Fibroblast of skin of abdomen (primary cell): ENCODE measurements around the gene SHISA3.

ENCODE experiments used
- DNase-seq: peaks from one replicate; pipeline ENCODE4 v3.0.0-alpha.2; 2013

SHISA3 gene

GRCh38 chr4:42392436-42392835, 4.9 kb upstream of the SHISA3 start:
- no peak for DNase-seq

DNA sequence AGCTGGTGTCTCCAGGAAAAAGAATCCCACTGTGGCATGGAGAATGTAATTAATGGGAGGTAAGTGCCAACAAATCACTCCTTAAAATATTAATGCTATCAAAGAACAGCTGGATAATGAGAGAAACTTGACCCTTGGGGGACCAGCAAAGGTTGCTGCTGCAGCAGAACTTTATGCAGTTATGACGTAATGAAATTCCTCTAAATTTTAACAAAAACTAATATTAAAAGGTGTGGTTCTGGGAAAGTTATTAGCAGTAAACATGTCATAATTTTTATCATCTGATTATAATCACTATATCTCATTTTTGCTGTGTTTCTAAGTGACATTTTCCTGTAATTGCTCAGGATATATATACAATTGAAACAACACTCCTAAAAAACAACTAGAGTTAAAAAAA, 1.7 kb upstream of the SHISA3 start:
- DNase-seq, result no peak

DNA sequence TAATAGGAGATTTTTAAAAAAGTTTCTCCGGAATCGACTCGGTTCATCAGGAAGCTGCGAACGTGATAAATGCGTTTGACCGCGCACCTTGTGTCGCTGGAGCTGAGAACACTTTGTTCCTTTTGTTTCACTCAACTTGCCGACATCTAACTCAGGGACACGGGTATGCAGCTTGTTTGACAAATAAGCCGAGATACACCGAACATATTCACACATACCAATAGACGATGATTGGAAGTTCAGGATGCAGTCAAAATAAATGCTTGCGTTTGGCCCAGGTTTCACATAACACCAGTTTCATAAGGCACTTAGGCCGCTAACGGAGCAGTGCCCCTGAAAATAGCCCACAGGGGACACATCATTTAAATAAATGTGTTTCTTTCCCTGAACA, 932 bp upstream of the SHISA3 start:
- no peak for DNase-seq

- DNase-seq, result peak; percentile 4
These were observed 415 bp downstream of the SHISA3 start for GRCh38 chr4:42397635-42398170.

DNA sequence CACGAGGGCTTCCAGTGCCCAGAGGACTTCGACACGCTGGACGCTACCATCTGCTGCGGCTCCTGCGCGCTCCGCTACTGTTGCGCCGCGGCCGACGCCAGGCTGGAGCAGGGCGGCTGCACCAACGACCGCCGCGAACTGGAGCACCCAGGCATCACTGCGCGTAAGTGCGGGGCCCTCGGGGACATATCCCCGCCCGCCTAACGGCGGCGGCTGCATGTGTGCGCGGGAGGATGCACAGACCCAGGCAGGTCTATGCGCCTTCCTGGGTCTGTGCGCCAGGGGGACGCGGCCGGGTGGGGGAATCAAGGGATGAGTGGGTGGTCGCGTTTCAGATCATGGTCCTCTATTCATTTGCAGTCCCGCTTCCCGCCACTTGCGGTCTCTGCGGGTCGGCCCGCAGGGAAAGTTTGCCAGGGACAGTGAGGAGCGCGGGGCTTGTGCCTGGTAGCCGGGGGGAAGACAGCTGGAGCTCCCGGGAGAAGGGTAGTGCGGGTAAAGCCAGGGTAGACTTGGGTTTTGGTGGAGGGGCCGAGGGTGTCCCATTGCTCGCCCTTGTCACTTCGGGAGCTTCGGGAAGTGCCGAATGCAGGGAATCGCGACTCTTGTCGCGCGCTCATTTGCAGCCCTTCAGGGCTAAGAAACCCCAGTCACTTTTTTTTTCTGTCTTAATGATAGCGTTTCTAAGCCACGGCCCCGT, 1.0 kb downstream of the SHISA3 start:
- DNase-seq, result peak; percentile 15

- no peak for DNase-seq
These were observed 1.6 kb downstream of the SHISA3 start for GRCh38 chr4:42398871-42399331.

GRCh38 chr4:42399393-42399792, 2.1 kb downstream of the SHISA3 start:
- DNase-seq, result no peak

- DNase-seq, result no peak
These were observed 3.9 kb downstream of the SHISA3 start for GRCh38 chr4:42401171-42401570.

DNA sequence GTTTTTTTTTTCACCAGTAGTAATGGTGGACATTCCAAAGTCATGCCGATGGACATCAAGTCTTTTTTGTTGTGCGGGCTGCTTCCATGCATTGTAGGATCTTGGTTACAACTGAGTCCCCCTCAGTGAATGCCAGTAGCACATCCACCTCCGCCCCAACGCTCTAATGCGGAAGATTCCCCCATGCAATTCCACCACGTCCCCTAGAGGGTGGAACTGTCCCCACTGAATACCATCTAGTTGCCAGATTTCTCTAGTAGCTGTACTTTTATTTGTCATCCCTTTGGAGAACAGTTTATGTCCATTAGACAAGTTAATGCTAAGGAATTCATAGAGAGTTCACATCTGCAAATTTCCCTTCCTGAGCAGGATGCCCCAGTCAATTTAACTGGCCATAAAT, 6.7 kb downstream of the SHISA3 start:
- DNase-seq, result no peak

GRCh38 chr4:42410446-42410845, 13.2 kb downstream of the SHISA3 start:
- DNase-seq, result no peak

DNA sequence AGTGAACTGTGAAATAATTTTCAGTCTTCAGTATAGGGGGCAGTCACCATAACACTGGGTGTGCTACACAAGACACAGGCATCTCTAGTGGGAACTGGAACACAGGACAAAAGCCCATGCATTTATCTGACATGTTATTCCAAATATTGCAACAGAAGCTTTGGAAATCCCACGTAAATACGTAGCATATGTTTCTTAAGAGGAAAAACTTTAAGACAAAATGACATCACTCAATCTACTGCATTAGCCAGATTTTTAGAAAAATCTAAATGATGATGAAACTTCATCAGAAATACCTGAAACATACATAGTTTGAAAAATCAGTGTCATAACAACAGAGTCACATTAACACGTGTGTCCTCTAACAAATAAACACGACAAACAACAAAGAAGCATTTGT, 14.5 kb downstream of the SHISA3 start:
- DNase-seq, result peak; percentile 24

GRCh38 chr4:42412251-42412650, 15.0 kb downstream of the SHISA3 start:
- peak; percentile 86 for DNase-seq

GRCh38 chr4:42415281-42415680, 18.0 kb downstream of the SHISA3 start:
- DNase-seq, result peak; percentile 27

- no peak for DNase-seq
These were observed 18.7 kb downstream of the SHISA3 start for GRCh38 chr4:42416017-42416416.

- DNase-seq, result peak; percentile 70
These were observed 20.3 kb downstream of the SHISA3 start for GRCh38 chr4:42417550-42417949.

DNA sequence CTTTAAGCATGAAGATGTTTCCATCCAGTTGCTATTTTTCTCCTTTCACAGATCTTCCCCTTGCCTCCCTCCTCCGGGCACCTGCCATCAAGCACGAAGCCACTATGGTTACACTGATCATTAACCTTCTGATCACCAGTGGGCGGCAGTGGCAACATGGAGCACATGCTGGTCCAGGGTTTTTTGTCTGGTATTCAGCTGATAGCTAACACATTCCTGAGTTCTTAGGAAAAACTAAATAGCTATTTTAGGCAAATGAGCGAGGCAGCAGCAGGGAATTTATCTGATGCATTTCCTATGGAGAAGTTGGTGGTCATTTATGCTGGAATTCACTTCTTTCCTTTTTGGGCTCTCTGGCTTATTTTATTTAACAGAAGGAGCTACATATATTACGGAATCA, 22.9 kb downstream of the SHISA3 start:
- DNase-seq, result peak; percentile 40

DNA sequence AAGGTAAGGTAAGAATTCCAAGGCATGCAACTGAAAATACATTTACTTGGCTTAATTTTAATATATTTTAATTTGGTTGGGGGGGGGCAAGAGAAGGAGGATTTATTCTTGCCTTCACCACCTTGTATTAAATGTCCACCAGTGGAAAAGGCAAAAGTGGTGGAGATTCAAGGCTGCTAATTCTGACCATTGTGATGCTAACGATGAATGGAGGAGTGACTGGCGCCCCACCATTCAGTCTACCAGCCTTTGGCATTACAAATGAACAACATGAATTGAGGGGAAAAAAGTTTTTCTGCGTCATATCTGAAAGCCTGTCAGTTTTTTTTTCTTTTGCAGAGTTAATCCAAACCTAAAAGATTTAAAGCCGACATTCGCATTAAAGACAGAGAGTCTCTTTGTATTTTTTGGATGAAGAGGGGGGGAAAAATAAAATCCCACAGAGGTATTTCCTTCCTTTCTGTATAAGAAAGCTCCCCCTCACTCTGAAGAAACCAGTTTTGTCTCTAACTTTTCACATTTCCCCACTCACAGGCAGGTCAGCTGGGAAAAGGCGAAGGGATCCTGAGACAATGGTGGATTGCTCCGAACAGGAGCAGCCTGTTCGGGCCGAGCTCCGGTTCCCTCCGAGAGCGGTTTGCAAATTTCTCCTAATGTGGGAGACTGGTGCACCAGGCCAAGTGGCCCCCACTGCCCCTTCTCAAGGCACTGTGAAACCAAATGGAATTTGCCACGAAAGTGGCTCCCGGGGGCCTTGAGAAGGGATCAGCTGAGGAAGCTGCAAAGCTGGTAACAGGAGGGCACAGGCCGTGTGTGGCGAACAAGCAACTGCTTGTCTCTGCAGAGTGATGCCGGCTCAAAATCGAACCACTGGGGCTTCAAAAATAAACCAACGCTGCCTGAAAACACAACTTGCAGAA, 28.1 kb downstream of the SHISA3 start:
- DNase-seq, result no peak

- no peak for DNase-seq
These were observed 30.7 kb downstream of the SHISA3 start for GRCh38 chr4:42428036-42428435.

DNA sequence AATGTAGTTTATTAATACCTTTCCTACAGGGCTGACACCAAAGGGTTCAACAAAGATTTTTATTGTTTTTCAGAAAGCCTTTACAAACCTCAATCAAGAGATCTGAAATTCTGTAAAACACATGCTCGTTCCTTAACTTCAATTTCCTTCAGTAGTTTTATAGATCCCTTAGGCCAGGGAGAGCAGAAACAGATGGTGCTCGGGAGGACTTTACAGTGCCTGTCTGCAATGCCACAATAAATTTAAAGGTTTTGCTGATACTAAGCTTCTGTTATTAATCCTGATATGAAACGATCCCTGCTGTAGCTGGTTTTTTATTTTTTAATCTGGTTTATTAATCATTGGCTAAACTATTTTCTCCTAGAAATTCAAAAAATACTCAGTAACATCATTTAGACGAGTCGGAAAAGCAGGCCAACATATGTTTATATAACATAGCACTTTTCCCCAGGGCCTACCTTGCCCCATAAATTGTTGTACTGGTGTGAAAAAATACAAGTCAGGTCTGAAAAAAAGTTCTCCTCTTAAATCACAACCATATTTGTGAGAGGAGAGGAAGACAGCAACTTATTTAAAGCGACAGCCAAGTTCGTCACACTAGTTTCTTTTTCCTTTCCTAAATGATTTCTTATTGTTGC, 39.8 kb downstream of the SHISA3 start:
- DNase-seq, result no peak

GRCh38 chr4:42440083-42440482, 42.8 kb downstream of the SHISA3 start:
- DNase-seq, result no peak

GRCh38 chr4:42442601-42443000, 45.3 kb downstream of the SHISA3 start:
- no peak for DNase-seq

DNA sequence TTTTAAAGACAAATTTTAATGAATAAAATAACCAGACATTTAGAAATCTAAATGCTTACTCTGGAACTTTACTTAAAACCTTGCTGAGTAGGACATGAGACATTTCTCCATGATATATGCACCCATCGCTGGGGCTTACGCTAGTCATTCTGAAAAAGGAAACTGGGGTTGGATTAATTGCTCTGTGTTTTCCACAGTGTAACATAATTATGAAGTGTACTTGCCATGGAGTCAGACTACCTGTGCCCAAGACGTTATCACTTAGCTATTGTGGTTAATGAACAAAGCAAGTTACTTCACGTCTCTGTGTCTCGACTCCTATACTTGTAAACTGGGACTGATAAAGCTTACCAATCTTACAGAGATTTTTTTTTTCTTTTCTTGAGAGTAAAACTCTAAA, 47.8 kb downstream of the SHISA3 start:
- no peak for DNase-seq

DNA sequence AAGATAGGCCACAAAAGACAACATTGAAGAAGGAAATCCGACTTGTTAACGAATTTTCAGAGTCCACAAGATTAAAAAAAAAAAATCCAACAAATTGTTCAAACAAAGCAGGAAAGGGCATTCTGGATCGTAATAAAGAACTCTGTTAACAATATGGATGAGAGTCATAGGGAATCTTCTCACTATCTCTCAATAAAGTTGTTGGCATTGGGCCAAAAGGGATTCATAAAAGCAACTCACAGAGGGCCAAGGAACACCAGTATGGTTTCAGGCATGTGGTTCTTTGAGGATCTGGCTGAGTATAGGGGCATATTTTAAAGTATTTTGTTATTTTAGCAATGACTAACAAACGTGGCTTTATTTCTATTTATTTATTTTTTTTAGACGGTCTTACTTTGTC, 49.5 kb downstream of the SHISA3 start:
- DNase-seq, result no peak
